HUES64 (cell line): ENCODE data around the gene NIT1.
"Not testable (repeated sequence)": the region's sequence is repeated elsewhere in the genome, so short reads cannot be mapped to it uniquely, and the experiment has no call there.

Experiments used
- H3K27ac ChIP-seq: 2 replicates; pipeline ENCODE4 v1.7.0; 2013; ENCODE audit warnings: low read depth, low read length, inconsistent platforms
- H3K27me3 ChIP-seq: 2 replicates; pipeline ENCODE4 v1.6.1; 2013; ENCODE audit warnings: mild to moderate bottlenecking, low read length; ENCODE audit not compliant: insufficient read depth
- H3K36me3 ChIP-seq: 2 replicates; pipeline ENCODE4 v1.6.1; 2013; ENCODE audit warnings: mild to moderate bottlenecking, low read length; ENCODE audit not compliant: insufficient read depth
- H3K4me1 ChIP-seq: 2 replicates; pipeline ENCODE4 v1.6.1; 2013; ENCODE audit warnings: mild to moderate bottlenecking, low read length, moderate library complexity; ENCODE audit not compliant: insufficient read depth
- H3K4me3 ChIP-seq: 2 replicates; pipeline ENCODE4 v1.5.1; 2013; ENCODE audit warnings: mild to moderate bottlenecking, low read length, moderate library complexity
- H3K9ac ChIP-seq: 2 replicates; pipeline ENCODE4 v1.6.1; 2013; ENCODE audit warnings: mild to moderate bottlenecking, low read depth, low read length
- H3K9me3 ChIP-seq: 2 replicates; pipeline ENCODE4 v1.6.1; 2013; ENCODE audit warnings: low read depth, low read length; ENCODE audit not compliant: insufficient read depth
- WGBS: fragments of 150-250, 120-280 bp; methylation state at CpG from one replicate; pipeline ENCODE4 v1.1.7; 2013; ENCODE audit warnings: missing lambda C conversion rate; 5-methylcytosine and 5-hydroxymethylcytosine counted together

The NIT1 gene

GRCh38 chr1:161096530-161096929 lies 21.4 kb upstream of the NIT1 start:
- 77% methylated on average over 1 of the region's 1 CpG for WGBS
- H3K9ac ChIP-seq, result no peak overlapping the region
- no peaks in the 10 kb centered on the region for H3K4me1 ChIP-seq
- H3K36me3 ChIP-seq, result peaks cover 15% of the 10 kb centered on the region
- H3K27ac ChIP-seq, result no peak overlapping the region
- no peaks in the 10 kb centered on the region for H3K27me3 ChIP-seq
- no peak overlapping the region for H3K4me3 ChIP-seq
- H3K9me3 ChIP-seq, result no peaks in the 10 kb centered on the region

- WGBS, result 3% methylated on average over 71 of the region's 71 CpGs
- Histone ChIP-seq H3K27me3 (no peaks in the 10 kb centered on the region), H3K9ac (peak within 1 kb of the TSS; percentile 71), H3K9me3 (no peaks in the 10 kb centered on the region), H3K27ac (peak within 1 kb of the TSS; percentile 17; the same call in 1 of the 2 replicates), H3K4me1 (no peaks in the 10 kb centered on the region), H3K4me3 (peak within 1 kb of the TSS; percentile 73), H3K36me3 (peaks cover 25% of the 10 kb centered on the region)
Observed at GRCh38 chr1:161098210-161099068, 19.5 kb upstream of the NIT1 start, which contains the start of gene KLHDC9. Gene KLHDC9 (plus strand): TSS chr1:161098361. CDS start chr1:161098536, 175 bp downstream.

- Histone ChIP-seq H3K4me3 (peak overlapping the region; percentile 73), H3K9me3 (no peaks in the 10 kb centered on the region), H3K36me3 (peaks cover 30% of the 10 kb centered on the region), H3K9ac (no peak overlapping the region), H3K4me1 (no peaks in the 10 kb centered on the region), H3K27me3 (no peaks in the 10 kb centered on the region), H3K27ac (no peak overlapping the region)
- 87% methylated on average over 9 of the region's 9 CpGs for WGBS
Observed at GRCh38 chr1:161099090-161099802, 18.7 kb upstream of the NIT1 start.

GRCh38 chr1:161100556-161100955 lies 17.3 kb upstream of the NIT1 start:
- no peaks in the 10 kb centered on the region for H3K4me1 ChIP-seq
- peaks cover 30% of the 10 kb centered on the region for H3K36me3 ChIP-seq
- H3K4me3 ChIP-seq, result no peak overlapping the region
- no peak overlapping the region for H3K9ac ChIP-seq
- no peaks in the 10 kb centered on the region for H3K27me3 ChIP-seq
- WGBS, result 94% methylated on average over 2 of the region's 2 CpGs
- H3K9me3 ChIP-seq, result no peaks in the 10 kb centered on the region
- H3K27ac ChIP-seq, result no peak overlapping the region

GRCh38 chr1:161106431-161106830 lies 11.5 kb upstream of the NIT1 start:
- H3K9me3 ChIP-seq, result no peaks in the 10 kb centered on the region
- no peaks in the 10 kb centered on the region for H3K4me1 ChIP-seq
- no peak overlapping the region for H3K9ac ChIP-seq
- no peak overlapping the region for H3K4me3 ChIP-seq
- H3K27ac ChIP-seq, result no peak overlapping the region
- peaks cover 29% of the 10 kb centered on the region for H3K36me3 ChIP-seq
- 94% methylated on average over 1 of the region's 1 CpG for WGBS
- no peaks in the 10 kb centered on the region for H3K27me3 ChIP-seq

- H3K27ac ChIP-seq, result no peak overlapping the region
- WGBS, result 96% methylated on average over 3 of the region's 3 CpGs
- no peak overlapping the region for H3K4me3 ChIP-seq
- H3K9ac ChIP-seq, result no peak overlapping the region
- no peaks in the 10 kb centered on the region for H3K9me3 ChIP-seq
- H3K36me3 ChIP-seq, result peaks cover 28% of the 10 kb centered on the region; the same call in 1 of the 2 replicates
- no peaks in the 10 kb centered on the region for H3K27me3 ChIP-seq
- no peaks in the 10 kb centered on the region for H3K4me1 ChIP-seq
Observed at GRCh38 chr1:161111117-161111516, 6.8 kb upstream of the NIT1 start.

GRCh38 chr1:161111527-161111926 lies 6.4 kb upstream of the NIT1 start:
- Histone ChIP-seq H3K9me3 (no peaks in the 10 kb centered on the region), H3K4me1 (no peaks in the 10 kb centered on the region), H3K27ac (no peak overlapping the region), H3K4me3 (no peak overlapping the region), H3K9ac (no peak overlapping the region), H3K27me3 (no peaks in the 10 kb centered on the region), H3K36me3 (peaks cover 28% of the 10 kb centered on the region; the same call in 1 of the 2 replicates)
- WGBS, result 95% methylated on average over 2 of the region's 2 CpGs

GRCh38 chr1:161113915-161114314 lies 4.0 kb upstream of the NIT1 start:
- H3K9me3 ChIP-seq, result no peaks in the 10 kb centered on the region
- no peak overlapping the region for H3K4me3 ChIP-seq
- H3K4me1 ChIP-seq, result 0 out of 2 replicates have a peak, but pooled peaks cover 4% of the 10 kb centered on the region
- no peaks in the 10 kb centered on the region for H3K27me3 ChIP-seq
- H3K9ac ChIP-seq, result no peak overlapping the region
- peaks cover 28% of the 10 kb centered on the region; the same call in 1 of the 2 replicates for H3K36me3 ChIP-seq
- no peak overlapping the region for H3K27ac ChIP-seq
- WGBS, result 95% methylated on average over 1 of the region's 1 CpG

- WGBS, result 100% methylated on average over 1 of the region's 2 CpGs
- no peak overlapping the region for H3K9ac ChIP-seq
- H3K4me1 ChIP-seq, result peaks cover 10% of the 10 kb centered on the region
- H3K9me3 ChIP-seq, result no peaks in the 10 kb centered on the region
- no peaks in the 10 kb centered on the region for H3K27me3 ChIP-seq
- H3K36me3 ChIP-seq, result peaks cover 23% of the 10 kb centered on the region; the same call in 1 of the 2 replicates
- no peak overlapping the region for H3K27ac ChIP-seq
- no peak overlapping the region for H3K4me3 ChIP-seq
Observed at GRCh38 chr1:161114556-161114955, 3.3 kb upstream of the NIT1 start.

GRCh38 chr1:161115132-161115711 lies 2.7 kb upstream of the NIT1 start:
- peaks cover 10% of the 10 kb centered on the region for H3K4me1 ChIP-seq
- H3K27ac ChIP-seq, result no peak overlapping the region
- H3K27me3 ChIP-seq, result no peaks in the 10 kb centered on the region
- no peak overlapping the region for H3K9ac ChIP-seq
- no peaks in the 10 kb centered on the region for H3K9me3 ChIP-seq
- H3K36me3 ChIP-seq, result peaks cover 23% of the 10 kb centered on the region
- 96% methylated on average over 12 of the region's 12 CpGs for WGBS
- no peak overlapping the region for H3K4me3 ChIP-seq

- WGBS, result 95% methylated on average over 6 of the region's 6 CpGs
- peaks cover 27% of the 10 kb centered on the region for H3K36me3 ChIP-seq
Observed at GRCh38 chr1:161115961-161116360, 1.9 kb upstream of the NIT1 start.

More at GRCh38 chr1:161115961-161116360, 1.9 kb upstream of the NIT1 start:
- not testable (repeated sequence) for H3K4me1 ChIP-seq, H3K27ac ChIP-seq, H3K4me3 ChIP-seq, H3K9ac ChIP-seq, H3K27me3 ChIP-seq, H3K9me3 ChIP-seq
